Peyer's patch (tissue), 4 donors: Measurements from ENCODE around the gene DNAH2.

Source experiments
- CTCF ChIP-seq, 6 experiments: fragments of 450-650 bp in 4 of 6; fragments of 200-600 bp in 2 of 6; sonication (generic) in 1 of 6; IDR thresholded peaks; one replicate each; pipeline ENCODE4 v1.5.1; 2017 to 2019; ENCODE audit warnings: antibody characterized with exemption in 6 of 6, mild to moderate bottlenecking in 3 of 6, moderate library complexity in 1 of 6
- POLR2A ChIP-seq, 2 donors: fragments of 450-650 bp; IDR thresholded peaks; one replicate each; pipeline ENCODE4 v1.5.1; 2017; ENCODE audit warnings: antibody characterized with exemption in 2 of 2, mild to moderate bottlenecking in 2 of 2, moderate library complexity in 2 of 2

- TF ChIP-seq CTCF (IDR thresholded peaks at IDR 0.05): no peak
- TF ChIP-seq POLR2A (IDR thresholded peaks at IDR 0.05): no peak
Measured at GRCh38 chr17:7853691-7854038, 136.1 kb downstream of the DNAH2 start.
